Breast epithelium (tissue), 4 donors: ENCODE data around the gene OBI1. TPM values are rescaled to one million over a fixed set of nuclear protein-coding genes. Genes with fewer than 3 reads are reported as not detected.

Experiments used
- DNase-seq, 2 donors: peaks; one replicate each; pipeline ENCODE4 v3.0.0-alpha.2; 2019; ENCODE audit warnings: low spot score in 2 of 2
- H3K27ac ChIP-seq, 2 donors: fragments of 200-600 bp; sonication (generic) in 1 of 2; one replicate each; pipeline ENCODE4 v1.5.1; 2016 to 2019; ENCODE audit warnings: mild to moderate bottlenecking in 1 of 2
- H3K27me3 ChIP-seq, 2 donors: fragments of 200-600 bp; sonication (generic) in 1 of 2; one replicate each; pipeline versions ENCODE4 v1.5.1 to v1.6.0; 2017 to 2019; ENCODE audit warnings: control low read depth in 1 of 2, mild to moderate bottlenecking in 1 of 2
- H3K36me3 ChIP-seq: fragments of 200-600 bp; one replicate; pipeline ENCODE4 v1.5.1; 2019
- H3K4me1 ChIP-seq, 2 donors: fragments of 200-600 bp; sonication (generic); one replicate each; pipeline ENCODE4 v1.5.1; 2016 to 2019; ENCODE audit warnings: control low read depth in 1 of 2
- H3K4me3 ChIP-seq, 3 donors: fragments of 200-600 bp; sonication (generic); 1 replicate in 2 of 3; 2 replicates in 1 of 3; pipeline ENCODE4 v1.5.1; 2016 to 2019; ENCODE audit warnings: mild to moderate bottlenecking in 3 of 3, moderate library complexity in 2 of 3
- H3K9me3 ChIP-seq, 2 donors: fragments of 200-600 bp; sonication (generic) in 1 of 2; one replicate each; pipeline ENCODE4 v1.5.1; 2016 to 2019; ENCODE audit warnings: control low read depth in 1 of 2
- POLR2A ChIP-seq: fragments of 450-650 bp; IDR thresholded peaks from one replicate; pipeline ENCODE4 v1.6.1; 2016; ENCODE audit warnings: antibody characterized with exemption, mild to moderate bottlenecking, moderate library complexity
- POLR2AphosphoS5 ChIP-seq, 3 donors: sonication (generic); formaldehyde crosslinking; IDR thresholded peaks; one replicate each; pipeline ENCODE4 v1.6.1; 2017; ENCODE audit warnings: antibody characterized with exemption in 3 of 3
- intact Hi-C: fragments of 100-400 bp; cut with DNase I; formaldehyde crosslinking; loops from one replicate; pipeline ENCODE4 v1.15.1; 2023; ENCODE audit warnings: low total_unique reads
- total RNA-seq, 3 donors: library from RNA; depleted of rRNA; stranded (reverse); fragments of >200 nt; gene quantifications; one replicate each; pipeline ENCODE4 v1.1.0, GENCODE V29; 2016
- TF ChIP-seq, protein P1 (sequence below), 3 donors: fragments of 450-650 bp; IDR thresholded peaks; one replicate each; pipeline ENCODE4 v1.5.1; 2016 to 2017; ENCODE audit warnings: antibody characterized with exemption in 3 of 3, mild to moderate bottlenecking in 3 of 3, moderate library complexity in 3 of 3

The OBI1 gene
- total RNA-seq, 3 donors from 2014 or later: 10.1 to 14.0 (median 13.4) TPM

DNA sequence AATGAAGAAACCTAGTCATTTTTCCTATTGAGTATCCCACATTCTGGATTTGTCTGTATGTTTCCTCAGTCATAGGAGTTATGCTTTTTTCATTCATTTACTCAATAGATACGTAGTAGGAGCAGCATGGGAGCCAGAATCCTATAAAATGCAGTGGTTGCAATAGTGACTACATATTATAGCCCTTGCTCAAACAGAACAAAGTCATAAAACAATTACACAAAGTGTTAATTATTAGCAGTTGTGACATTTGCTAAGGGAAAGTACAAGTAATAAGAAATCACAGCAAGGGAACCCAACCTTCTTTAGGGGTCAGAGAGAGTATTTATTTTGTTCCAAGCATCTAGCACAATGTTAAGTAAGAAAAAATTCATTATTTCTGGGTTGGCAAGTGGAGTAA, 27.9 kb downstream of the OBI1 start:
- Histone ChIP-seq H3K27me3 (no peaks in the 10 kb centered on the region), H3K9me3 (no peaks in the 10 kb centered on the region), H3K4me3 (no peak overlapping the region), H3K4me1 (no peaks in the 10 kb centered on the region), H3K36me3 (no peaks in the 10 kb centered on the region), H3K27ac (no peak overlapping the region)
- TF ChIP-seq, protein P1, sequence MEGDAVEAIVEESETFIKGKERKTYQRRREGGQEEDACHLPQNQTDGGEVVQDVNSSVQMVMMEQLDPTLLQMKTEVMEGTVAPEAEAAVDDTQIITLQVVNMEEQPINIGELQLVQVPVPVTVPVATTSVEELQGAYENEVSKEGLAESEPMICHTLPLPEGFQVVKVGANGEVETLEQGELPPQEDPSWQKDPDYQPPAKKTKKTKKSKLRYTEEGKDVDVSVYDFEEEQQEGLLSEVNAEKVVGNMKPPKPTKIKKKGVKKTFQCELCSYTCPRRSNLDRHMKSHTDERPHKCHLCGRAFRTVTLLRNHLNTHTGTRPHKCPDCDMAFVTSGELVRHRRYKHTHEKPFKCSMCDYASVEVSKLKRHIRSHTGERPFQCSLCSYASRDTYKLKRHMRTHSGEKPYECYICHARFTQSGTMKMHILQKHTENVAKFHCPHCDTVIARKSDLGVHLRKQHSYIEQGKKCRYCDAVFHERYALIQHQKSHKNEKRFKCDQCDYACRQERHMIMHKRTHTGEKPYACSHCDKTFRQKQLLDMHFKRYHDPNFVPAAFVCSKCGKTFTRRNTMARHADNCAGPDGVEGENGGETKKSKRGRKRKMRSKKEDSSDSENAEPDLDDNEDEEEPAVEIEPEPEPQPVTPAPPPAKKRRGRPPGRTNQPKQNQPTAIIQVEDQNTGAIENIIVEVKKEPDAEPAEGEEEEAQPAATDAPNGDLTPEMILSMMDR (IDR thresholded peaks at IDR 0.05): no peak
- intact Hi-C loops: no loop called here
- no peak for DNase-seq

DNA sequence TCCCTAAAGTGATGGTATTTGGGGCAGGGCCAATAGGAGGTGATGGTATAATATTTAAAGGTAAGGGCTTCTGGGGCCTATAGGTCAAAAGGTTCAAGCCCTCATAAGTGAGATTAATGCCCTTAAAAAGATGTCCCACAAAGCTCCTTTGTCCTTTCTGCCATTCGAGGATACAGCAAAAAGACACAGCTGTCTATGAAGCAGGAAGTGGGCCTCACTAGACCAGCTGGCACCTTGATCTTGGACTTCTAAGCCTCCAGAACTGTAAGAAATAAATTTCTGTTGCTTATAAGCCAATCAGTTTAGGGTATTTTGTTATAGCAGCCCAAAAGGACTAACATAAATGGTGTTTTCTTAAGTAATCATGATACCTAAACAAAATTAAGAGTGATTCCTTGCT, 28.4 kb downstream of the OBI1 start:
- Histone ChIP-seq H3K27me3 (no peaks in the 10 kb centered on the region), H3K9me3 (no peaks in the 10 kb centered on the region), H3K36me3 (no peaks in the 10 kb centered on the region), H3K27ac (no peak overlapping the region), H3K4me1 (no peaks in the 10 kb centered on the region), H3K4me3 (no peak overlapping the region)
- TF ChIP-seq, protein P1 (IDR thresholded peaks at IDR 0.05): no peak
- TF ChIP-seq POLR2A: no peak
- no peak for TF ChIP-seq POLR2AphosphoS5 (IDR thresholded peaks at IDR 0.05)
- DNase-seq: no peak
- intact Hi-C loops: no loop called here

- H3K36me3 ChIP-seq: no peaks in the 10 kb centered on the region
- H3K27me3 ChIP-seq: no peaks in the 10 kb centered on the region
- H3K27ac ChIP-seq: no peak overlapping the region
- no peaks in the 10 kb centered on the region for H3K4me1 ChIP-seq
- intact Hi-C loops: no loop called here
- TF ChIP-seq, protein P1 (IDR thresholded peaks at IDR 0.05): no peak
- TF ChIP-seq POLR2AphosphoS5 (IDR thresholded peaks at IDR 0.05): no peak
- DNase-seq: no peak
- H3K9me3 ChIP-seq: no peaks in the 10 kb centered on the region
- no peak overlapping the region for H3K4me3 ChIP-seq
Observed at GRCh38 chr13:78625384-78625783, 33.6 kb downstream of the OBI1 start.

GRCh38 chr13:78623132-78623531, 35.8 kb downstream of the OBI1 start:
- TF ChIP-seq, protein P1 (IDR thresholded peaks at IDR 0.05): no peak
- TF ChIP-seq POLR2AphosphoS5 (IDR thresholded peaks at IDR 0.05) (no peak), POLR2A (no peak)
- Histone ChIP-seq H3K27me3 (no peaks in the 10 kb centered on the region), H3K4me1 (no peaks in the 10 kb centered on the region), H3K4me3 (no peak overlapping the region), H3K36me3 (no peaks in the 10 kb centered on the region), H3K27ac (no peak overlapping the region), H3K9me3 (no peaks in the 10 kb centered on the region)
- no peak for DNase-seq
- intact Hi-C loops: no loop called here

- Histone ChIP-seq H3K27ac (no peak overlapping the region), H3K36me3 (peaks cover 5% of the 10 kb centered on the region), H3K9me3 (no peaks in the 10 kb centered on the region), H3K4me1 (no peaks in the 10 kb centered on the region), H3K27me3 (no peaks in the 10 kb centered on the region), H3K4me3 (no peak overlapping the region)
- no peak for DNase-seq
- intact Hi-C loops: no loop called here
- TF ChIP-seq POLR2AphosphoS5 (IDR thresholded peaks at IDR 0.05) (no peak), POLR2A (no peak)
- TF ChIP-seq, protein P1 (IDR thresholded peaks at IDR 0.05): no peak
Observed at GRCh38 chr13:78620936-78621470, 38.0 kb downstream of the OBI1 start.
